ENCODE measurements around the gene F2R.
"Not testable (repeated sequence)": the region's sequence is repeated elsewhere in the genome, so short reads cannot be mapped to it uniquely, and the experiment has no call there.

F2R gene

GRCh38 chr5:76720988-76721569 is 5.2 kb downstream of the F2R start:
- no peak for DNase-seq

- DNase-seq: no peak
These were observed 7.3 kb downstream of the F2R start for GRCh38 chr5:76723266-76723665.

- DNase-seq: no peak
These were observed 8.0 kb downstream of the F2R start for GRCh38 chr5:76723906-76724305.

DNA sequence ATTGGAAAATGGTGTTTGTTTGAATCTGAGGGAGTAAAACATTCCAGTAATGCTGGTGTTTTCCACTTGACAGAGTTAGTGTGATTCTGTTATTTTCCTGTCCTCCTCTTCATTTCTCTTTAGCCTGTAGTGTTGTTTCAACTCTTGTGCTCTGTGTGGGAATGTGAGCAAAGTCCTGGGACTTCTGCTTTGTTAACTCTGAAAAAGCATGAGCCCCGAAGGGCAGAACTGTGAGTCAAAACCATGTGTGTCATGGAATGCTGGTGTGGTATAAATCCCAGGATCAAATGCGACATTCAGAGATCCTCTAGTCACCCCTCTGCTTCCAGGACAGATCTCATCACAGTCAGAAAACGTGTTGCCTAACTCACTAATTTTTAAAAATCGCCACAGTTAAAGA is 8.9 kb downstream of the F2R start:
- DNase-seq: no peak

- no peak for DNase-seq
These were observed 13.0 kb downstream of the F2R start for GRCh38 chr5:76728965-76729364.

DNA sequence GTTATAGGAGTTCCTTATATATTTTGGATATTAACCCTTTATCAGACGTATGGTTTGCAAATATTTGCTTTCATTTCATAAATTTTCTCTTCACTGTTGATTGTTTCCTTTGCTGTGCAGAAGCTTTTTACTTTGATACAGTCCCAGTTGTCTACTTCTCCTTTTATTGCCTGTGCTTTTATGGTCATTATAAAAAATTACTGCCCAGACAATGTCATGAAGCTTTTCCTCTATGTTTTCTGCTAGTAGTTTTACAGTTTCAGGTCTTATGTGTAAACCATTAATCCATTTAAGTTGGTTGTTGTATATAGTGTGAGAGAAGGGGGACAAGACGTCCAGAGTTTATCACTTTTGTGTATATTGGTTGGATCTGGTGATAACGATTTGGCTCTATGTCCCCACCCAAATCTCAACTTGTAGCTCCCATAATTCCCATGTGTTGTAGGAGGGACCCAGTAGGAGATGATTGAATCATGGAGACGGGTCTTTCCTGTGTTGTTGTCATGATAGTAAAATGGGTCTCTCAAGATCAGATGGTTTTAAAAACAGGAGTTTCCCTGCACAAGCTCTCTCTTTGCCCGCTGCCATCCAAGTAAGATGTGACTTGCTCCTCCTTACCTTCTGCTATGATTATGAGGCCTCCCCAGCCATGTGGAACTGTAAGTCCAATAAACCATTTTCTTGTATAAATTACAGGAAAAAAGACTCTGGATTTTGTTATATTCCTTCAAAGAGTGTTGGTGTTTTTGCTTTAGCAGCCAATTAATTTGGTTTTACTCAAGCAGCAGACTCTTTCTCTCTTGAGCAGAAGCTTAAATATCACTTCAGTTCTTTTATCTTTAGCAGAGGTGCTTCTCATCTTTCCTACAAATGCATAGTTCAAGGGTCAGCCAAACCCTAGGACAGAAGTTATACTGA is 13.7 kb downstream of the F2R start:
- DNase-seq: no peak

GRCh38 chr5:76732405-76733048 is 16.6 kb downstream of the F2R start:
- no peak for DNase-seq

DNA sequence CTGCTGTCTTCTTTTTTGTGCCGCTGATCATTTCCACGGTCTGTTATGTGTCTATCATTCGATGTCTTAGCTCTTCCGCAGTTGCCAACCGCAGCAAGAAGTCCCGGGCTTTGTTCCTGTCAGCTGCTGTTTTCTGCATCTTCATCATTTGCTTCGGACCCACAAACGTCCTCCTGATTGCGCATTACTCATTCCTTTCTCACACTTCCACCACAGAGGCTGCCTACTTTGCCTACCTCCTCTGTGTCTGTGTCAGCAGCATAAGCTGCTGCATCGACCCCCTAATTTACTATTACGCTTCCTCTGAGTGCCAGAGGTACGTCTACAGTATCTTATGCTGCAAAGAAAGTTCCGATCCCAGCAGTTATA is 17.1 kb downstream of the F2R start:
- no peak for DNase-seq

DNA sequence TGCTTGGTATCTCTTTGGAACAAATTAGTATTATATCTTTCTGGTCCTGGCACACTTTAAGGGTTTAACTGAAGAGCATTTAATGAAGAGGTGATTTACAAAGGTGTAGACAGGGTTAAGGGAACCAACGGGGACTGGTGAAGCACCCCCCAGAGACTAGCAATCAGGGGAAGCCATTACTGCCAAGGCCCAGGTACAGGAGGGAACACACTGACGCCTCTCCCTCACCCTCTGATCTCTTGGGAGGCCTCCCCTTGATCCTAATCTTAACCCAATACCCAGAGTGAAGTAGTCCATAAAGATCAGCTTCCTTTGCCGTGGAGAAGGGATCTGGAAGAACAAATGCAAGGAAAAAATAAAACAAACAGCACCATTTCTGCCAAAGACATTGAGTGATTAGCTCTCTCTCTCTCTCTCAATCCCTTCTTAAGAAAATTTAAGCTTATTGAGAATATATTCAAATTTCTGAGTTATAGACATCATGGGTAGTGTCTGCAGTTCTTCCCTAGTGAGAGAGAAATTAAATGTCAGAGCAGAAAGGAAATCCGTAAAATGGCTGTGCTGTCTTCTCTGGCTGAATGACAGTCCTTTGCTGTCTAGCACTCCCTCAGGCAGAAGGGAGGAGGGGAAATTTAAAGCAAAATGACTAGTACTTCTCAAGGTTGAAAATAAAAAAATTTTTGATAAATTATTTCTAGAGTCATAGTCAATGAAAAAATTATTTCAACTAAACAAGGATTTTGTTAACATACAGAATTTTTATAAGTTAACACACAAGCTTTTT is 20.0 kb downstream of the F2R start:
- DNase-seq: no peak

GRCh38 chr5:76736679-76737556 is 21.0 kb downstream of the F2R start:
- DNase-seq: no peak

DNA sequence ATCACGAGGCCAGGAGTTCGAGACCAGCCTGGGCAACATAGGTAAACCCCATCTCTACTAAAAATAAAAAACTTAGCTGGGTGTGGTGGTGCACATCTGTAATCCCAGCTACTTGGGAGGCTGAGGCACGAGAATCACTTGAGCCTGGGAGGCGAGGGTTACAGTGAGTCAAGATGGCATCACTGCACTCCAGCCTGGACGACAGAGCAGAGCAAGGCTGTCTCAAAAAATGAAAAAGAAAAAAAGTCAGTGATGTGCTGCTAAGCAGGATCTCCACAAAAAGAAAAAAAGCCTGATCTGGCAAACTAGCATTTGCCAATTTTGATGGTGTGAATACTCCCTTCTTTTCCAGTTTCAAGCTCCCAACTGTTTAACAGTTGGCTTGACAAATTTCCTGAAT is 21.9 kb downstream of the F2R start:
- DNase-seq: no peak

DNA sequence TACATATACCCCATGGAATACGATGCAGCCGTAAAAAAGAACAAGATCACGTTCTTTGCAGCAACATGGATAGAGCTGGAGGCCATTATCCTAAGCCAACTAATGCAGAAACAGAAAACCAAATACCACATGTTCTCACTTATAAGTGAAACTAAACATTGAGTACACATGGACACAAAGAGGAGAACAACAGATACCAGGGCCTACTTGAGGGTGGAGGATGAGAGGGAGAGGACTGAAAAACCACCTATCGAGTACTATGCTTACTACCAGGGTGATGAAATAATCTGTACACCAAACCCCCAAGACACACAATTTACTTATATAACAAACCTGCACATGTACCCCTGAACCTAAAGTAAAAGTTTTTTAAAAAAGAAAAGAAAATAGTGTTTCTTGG is 25.6 kb downstream of the F2R start:
- not testable (repeated sequence) for DNase-seq

DNA sequence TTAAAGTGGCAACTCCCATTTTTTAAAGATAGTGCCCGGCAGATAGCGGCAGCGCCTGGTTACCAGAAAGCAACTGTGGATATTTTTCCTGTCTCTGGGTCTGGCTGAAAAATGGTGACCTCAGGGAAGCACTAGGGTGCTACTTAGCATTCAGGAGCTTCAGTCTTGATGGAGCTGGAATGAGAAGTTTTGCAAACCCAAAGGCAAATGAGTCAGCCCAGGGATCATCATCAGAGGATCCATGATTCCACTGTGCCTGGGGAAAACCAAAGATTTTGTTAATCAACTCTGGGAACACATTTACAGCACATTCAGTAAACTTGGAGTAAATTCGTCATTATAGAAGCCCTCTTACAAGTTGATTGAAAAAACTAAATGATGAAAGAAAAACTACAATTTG is 26.7 kb downstream of the F2R start:
- no peak for DNase-seq

DNA sequence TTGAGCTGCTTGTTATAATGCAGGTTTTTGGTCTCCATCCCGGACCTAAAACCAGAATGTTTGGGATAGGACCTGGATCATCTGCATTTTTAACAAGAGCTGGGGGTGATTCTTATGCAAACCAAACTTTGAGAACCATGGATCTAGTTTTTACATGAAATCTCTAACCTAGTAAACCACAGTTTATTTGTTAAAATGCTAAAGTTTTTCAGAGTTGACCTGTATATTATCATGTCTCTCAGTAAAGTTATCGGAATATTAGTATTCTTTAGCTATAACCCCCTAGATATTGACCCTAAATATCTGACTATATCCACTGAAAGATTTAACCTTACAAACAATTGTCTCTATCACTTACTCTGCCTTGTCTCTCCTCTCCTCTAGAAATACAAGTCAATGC is 28.7 kb downstream of the F2R start:
- DNase-seq: no peak

DNA sequence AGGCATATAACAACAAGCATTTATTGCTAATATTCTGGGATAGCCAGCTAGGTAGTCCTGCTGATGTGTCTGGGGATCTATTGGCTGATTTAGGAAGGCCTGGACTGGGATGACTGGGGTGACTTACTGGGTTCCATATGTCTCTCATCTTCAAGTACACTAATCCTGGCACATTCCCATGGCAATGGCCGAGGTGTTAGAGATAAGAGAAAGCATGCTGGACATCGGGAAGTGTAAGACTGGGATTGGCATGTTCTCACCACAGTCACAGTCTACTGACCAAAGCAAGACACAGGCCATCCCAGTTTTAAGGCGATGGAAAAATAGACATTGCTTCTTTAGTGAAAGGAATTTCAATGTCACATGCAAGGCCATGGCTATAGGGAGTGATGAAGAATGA is 29.7 kb downstream of the F2R start:
- no peak for DNase-seq

GRCh38 chr5:76746677-76747076 is 30.8 kb downstream of the F2R start:
- no peak for DNase-seq

DNA sequence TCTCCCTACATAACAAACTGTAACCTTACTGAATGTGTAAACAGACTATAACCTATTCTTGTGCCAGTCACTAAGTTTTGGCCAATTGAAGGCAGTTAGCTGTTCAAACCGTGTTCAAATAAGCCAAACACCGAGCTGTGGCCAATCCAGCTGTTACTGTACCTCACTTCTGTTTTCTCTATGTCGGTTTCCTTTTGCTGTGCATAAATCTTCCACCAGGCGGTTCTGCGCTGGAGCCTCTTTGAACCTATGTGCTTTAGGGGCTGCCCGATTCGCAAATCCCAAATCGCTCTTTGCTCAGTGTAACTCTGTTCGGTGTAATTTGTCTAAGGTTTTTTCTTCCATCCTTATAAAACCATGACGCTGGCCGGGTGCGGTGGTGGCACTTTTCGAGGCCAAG is 31.8 kb downstream of the F2R start:
- no peak for DNase-seq

DNA sequence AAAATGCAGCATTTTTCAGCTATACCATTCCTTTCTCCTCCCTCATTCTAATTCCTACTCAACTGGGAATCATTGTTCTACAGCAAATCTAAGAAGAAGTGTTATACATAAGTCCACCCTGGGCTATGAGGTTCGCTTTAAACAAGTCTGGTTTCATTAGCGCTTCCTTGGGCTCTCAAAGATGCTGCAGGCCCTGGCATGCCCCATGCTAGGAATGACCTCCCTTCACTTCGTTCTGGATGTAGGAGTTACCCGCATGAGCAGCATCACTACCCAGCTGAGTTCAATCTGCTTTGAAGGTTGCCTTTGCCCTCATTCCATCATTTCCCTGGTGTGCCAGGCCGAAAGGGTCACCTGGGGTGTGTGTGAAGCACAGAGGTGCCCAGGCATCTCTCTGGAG is 35.4 kb downstream of the F2R start:
- no peak for DNase-seq

DNA sequence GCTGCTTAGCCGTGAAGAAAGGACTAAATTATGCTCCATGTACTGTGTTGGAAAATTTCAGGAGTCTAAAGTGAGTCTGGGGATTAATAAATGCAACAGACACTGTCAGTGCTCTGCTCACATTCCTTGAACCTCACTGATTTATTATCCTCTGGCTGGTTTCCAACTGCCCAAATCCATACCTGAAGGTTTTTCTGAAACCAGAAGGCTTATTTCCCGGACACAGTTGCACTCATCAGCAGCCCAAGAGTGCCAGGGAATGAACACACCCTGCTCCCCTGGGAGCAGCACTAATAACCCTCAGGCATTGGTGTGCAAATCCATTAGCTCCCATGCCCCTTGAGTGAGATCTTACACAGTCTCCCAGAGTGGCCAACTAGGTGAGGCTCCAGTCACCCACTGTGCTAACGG is 38.7 kb downstream of the F2R start:
- no peak for DNase-seq

DNA sequence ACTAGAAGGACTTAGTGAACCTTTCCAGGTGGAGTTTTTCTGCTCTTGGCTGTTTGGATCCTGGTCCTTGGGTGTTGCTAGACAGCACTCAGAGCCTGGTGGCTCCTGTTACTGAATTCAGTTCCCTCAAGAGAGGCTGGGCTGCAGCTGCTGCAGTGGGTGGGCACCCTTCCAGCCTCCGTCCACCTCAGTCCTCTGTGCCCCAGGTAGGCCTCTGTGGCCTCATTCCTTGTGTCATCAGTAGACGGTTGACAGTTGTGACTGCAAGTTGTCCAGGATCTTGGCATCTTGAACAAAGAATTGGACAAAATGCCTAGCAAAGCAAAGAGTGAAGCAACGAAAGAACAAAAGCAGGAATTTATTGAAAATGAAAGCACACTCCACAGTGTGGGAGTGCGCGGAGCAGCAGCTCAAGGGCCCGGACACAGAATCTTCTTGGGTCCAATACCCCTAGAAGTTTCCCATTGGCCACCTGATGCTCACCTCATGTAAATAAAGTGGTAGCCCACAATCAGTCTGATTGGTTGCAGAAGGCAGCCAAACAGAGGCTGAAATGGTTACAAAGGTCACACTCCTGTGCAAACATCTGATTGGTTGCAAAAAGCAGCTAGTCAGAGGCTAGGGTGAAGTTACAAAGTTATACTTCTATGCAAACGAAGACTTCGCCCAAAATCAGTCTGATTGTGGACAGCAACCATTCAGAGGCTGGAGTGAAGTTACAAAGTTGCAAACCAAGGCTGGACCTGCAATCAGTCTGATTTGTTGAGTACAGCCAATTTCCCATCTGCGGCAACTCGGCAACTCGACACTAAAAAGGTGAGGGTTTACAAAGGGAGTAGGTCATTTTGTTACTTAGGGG is 40.1 kb downstream of the F2R start:
- no peak for DNase-seq

DNA sequence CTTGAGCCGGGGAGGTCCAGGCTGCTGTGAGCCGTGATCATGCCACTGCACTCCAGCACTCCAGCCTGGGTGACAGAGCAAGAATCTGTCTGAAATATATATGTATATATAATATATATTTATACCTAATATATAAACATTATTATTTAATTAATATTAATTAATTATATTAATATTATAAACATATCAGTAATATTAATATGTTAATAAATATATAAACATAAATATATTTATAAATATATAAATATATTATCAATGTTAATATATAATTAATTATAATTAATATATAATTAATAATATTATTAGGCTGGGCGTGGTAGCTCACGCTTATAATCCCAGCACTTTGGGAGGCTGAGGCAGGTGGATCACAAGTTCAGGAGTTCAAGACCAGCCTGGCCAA is 41.1 kb downstream of the F2R start:
- DNase-seq: no peak
